Stimulated activated CD8-positive, alpha-beta memory T cell treated with anti-CD3 and anti-CD28 coated beads, Interleukin-4, amount 100 ng/mL, for 48 hours (primary cell): ENCODE measurements around the gene PSMB4.
A peak's percentile ranks its signal among the peaks of the same experiment; 100 is the strongest.
"Not testable (repeated sequence)": the region's sequence is repeated elsewhere in the genome, so short reads cannot be mapped to it uniquely, and the experiment has no call there.

Experiments used
- DNase-seq: peaks from one replicate; pipeline ENCODE4 v3.0.0-alpha.2; 2020

PSMB4 gene

DNA sequence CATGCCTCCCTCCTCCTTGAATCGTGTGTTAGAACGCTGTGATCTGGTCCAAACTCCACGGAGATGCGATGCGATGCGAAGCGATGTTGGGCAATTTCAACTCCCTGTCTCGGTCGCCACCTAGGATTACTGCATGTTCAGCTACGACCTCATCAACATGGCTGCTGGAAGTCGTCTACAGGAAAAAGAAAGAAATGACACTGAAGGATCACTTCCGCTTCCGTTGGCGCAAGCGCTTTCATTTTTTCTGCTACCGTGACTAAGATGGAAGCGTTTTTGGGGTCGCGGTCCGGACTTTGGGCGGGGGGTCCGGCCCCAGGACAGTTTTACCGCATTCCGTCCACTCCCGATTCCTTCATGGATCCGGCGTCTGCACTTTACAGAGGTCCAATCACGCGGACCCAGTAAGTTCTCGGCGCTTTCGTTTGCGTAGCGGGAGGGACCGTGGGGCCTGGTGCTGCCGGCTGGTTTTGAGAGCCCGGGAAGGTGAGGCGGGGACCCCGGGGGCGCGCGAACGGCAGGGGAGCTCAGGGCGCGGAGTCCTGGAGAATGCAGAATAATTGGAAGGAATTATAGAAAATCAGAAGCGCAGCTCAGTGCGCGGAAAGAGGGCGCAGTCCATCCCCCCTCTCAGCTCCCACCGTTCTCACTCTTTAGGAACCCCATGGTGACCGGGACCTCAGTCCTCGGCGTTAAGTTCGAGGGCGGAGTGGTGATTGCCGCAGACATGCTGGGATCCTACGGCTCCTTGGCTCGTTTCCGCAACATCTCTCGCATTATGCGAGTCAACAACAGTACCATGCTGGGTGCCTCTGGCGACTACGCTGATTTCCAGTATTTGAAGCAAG is at the start of gene PSMB4:
Gene PSMB4, plus strand, starts transcription at position 250 of the 848 bp plus-strand sequence. Its CDS starts 15 bp downstream, at position 265.
- peak; percentile 82 for DNase-seq

DNA sequence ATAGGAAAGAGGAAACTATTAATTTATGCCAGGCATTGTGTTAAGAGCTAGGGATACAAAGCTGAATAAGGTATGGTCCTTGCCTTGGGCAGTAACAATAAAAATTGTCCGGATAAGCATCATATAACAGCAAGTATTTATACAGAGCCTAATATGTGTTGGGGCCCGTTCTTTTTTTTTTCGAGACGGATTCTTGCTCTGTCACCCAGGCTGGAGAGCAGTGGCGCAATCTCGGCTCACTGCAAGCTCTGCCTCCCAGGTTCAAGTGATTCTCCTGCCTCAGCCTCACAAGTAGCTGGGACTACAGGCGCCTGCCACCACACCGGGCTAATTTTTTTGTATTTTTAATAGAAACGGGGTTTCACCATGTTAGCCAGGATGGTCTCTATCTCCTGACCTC is 49.0 kb upstream of the PSMB4 start:
- DNase-seq = not testable (repeated sequence)

DNA sequence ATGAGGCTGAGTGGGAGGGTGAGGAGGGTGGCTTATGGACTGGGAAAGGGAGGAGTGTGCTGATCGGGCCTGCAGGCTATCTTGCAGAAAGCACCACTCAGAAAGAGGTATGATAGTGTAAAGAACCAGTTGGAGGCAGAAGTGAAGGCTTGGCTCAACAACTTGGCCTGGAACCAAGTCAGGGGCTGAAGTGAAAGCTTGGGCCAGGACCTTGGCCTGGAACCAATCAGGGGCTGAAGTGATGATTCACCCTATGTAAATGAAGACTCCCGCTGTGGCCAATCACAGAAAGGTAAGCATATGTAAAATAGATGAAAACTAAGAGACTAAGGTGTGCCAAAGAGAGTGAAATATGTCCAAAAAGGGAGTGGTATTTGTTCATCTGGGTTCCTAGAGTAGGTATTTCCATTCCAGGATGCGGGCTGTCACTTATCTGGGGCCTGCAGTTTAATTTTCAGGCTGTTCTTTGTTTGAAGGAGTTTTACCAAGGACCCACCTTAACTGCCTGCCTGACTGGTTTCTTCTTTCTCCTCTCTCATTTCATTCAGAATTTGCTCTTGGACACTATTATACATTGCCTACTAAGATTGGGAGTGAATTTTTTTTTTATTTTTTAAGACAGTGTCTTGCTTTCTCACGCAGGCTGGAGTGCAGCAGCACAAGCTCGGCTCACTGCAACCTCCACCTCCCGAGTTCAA is 47.2 kb upstream of the PSMB4 start:
- no peak for DNase-seq

DNA sequence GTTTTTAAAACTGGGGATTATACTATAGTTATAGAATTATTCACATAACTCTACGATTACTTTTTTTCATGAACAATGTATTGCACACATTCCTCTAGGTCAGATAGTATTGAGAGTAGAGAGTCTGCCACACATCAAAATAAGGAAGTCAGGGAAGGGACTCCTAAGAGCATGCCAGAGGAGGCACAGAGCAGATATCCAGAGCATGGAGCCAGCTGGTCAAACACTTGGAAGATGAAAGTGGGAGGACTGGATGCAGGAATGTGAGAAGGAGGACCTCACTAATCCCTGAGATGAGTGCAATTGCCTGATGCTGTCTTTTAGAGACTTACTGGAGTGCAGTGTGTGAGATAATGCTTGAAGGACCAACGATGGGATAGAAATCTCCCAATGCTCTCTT is 42.7 kb upstream of the PSMB4 start:
- no peak for DNase-seq

DNA sequence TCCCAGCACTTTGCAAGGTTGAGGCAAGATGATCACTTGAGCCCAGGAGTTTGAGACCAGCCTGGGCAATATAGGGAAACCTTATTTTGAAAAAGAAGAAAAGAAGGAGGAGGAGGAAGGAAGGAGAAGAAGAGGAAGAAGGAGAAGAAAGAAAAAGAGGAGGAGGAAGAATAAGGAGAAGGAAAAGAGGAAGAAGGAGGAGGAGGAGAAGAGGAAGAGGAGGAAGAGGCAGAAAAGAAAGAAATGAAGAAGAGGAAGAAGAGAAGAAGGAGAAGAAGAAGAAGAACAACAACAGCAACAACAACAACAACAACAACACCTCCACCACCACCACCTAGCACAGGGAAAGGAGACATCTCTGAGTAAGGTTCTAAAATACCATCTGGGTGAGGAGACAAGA is 37.5 kb upstream of the PSMB4 start:
- no peak for DNase-seq

DNA sequence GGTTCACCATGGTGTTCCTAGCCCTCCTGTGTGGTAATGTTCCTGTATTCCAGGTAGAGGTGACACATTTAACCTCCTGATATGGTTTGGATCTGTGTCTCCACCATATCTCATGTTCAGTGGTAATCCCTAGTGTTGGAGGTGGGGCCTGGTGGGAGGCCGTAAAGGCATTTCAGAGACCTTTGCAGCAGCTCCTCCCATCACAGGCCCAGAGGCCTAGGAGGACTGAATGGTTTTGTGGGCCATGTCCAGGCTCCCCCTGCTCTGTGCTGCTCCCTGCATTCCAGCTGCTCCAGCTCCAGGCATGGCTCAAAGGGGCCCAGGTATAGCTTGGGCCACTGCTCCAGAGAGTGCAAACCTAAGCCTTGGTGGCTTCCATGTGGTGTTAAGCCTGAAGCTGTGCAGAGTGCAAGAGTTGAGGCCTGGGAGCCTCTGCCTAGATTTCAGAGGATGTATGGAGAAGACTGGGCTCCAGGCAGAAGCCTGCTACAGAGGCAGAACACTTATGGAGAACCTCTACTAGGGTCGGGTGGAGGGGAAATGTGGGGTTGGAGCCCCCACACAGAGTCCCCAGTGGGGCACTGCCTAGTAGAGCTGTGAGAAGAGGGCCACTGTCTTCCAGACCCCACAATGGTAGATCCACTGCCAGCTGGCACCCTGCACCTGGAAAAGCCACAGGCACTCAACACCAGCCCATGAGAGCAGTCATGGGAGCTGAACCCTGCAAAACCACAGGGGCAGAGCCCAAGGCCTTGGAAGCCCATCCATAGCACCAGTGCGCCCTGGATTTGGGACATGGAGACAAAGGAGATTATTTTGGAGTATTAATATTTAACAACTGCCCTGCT is 36.8 kb upstream of the PSMB4 start:
- DNase-seq = no peak

DNA sequence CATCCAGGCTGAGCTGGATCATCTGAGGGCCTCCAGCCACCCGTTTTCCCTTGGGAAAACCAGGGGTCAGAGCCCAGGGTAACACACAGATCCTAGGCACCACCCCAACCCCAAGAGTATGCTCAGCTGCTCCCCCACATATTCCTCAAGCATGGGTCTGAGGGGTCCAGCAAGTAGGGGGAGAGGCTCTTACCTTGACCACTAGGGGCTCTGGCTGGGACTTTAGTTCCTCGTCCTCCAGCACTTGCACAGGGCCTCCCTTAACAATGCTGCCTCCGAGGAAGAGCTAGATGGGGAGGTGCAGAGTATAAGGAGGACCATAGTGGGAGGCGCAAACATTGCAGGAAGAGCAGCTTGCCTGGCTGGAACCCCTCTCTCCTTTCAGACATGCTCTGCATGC is 34.4 kb upstream of the PSMB4 start:
- no peak for DNase-seq

DNA sequence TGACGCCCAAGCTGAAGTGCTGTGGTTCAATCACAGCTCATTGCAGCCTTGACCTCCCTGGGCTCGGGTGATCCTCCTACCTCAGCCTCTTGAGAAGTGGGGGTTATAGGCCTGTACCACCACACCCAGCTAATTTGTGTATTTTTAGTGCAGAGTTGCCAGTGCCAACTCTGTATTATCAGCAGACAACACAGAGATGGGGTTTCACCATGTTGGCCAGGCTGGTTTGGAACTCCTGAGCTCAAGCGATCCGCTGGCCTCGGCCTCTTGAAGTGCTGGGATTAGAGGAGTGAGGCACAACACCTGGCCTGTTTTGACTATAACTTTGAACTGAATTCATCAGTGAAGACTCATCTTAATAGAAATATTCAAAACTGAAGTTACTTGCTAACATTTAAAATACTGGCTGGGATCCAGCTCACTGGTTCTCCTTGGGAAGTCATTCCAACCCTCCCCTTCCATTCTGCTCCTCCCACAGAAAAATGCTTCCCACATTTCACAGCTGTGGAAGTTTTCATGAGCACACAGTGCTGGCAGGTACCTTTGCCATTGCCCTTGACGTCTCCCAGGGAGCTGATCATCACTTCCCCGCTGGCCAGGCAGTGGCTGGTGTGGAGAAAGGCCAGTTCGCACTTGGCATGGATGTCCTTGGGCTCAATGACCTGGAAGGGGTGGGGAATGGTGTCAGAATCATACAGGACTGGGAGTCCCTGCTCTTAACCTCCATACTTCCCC is 31.5 kb upstream of the PSMB4 start:
- DNase-seq = no peak

DNA sequence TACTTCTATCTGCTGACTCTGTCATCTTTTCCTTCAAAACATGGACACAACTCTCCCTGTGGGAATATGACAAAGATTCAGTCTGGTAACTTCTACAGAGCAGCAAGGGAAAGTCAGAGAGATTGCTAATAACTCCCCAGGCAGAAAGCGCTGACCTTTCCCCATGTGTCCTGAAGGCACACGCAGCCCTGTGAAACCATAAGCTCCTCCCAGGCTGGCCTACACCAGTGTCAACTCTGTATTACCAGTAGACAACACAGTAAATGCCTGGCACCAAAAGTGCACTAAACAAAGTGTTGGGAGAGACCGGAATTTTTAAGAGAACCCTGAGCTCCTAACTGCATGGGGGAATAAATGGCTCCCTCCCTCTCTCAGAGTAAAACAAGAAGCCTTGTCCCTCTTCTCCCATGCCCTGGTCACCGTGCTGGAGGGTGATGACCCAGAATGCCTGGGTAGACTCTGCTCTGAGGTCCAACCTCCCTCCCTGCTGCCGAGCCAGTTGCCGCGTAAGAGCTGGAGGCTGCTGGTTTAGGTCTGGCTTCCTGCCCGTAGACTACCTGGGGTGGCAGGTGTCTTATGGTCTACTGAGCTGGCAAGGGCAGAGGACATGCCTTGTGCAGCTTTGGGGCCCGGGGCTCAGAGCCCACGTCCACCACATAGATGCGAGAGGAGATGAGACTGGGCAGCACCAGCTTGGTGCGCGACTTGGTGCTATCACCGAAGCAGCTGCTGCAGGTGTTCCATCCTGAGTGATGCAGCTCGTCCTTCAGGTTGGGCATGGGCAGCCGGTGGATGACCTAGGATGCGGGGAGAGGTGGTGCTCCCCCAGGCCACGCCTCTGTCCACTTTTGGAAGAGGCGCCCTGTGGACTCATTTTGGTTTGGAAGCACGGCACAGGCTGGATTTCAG is 30.7 kb upstream of the PSMB4 start:
- no peak for DNase-seq

DNA sequence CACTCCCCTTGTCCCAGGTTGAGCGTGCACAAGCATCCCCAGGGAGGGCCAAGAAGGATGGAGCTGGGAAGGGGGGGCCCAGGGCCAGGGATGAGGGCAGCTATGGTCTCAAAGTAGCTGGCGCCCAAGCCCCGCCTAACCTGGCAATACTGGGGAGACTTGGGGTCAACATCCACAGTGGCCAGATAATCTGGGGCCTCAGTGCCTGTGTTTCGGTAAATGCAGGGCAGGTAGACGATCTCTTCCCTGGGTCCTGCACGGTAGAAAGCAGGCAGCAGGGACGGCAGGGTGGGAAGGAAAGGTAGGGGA is 30.1 kb upstream of the PSMB4 start:
- no peak for DNase-seq

DNA sequence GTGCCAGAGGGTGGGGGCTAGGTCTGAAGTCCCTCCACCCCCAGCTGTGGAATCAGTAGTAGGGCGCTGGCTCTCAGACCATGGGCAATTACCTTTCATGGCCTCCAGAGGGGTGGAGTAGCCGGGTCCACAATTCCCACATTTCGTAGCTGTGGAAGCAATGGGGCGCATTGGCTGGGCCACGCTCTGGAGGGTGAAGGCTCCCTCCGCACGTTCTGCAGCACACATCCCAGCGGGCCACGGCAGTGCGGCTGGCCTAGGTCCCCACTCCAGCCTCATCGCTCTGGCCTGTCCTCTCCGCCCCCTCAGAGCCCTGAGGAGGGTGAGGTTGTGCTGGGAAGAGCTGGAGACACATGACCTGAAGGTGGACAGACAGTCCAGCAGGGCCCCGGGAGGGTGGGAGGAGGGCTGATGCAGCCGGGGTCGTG is 29.7 kb upstream of the PSMB4 start:
- DNase-seq = no peak

DNA sequence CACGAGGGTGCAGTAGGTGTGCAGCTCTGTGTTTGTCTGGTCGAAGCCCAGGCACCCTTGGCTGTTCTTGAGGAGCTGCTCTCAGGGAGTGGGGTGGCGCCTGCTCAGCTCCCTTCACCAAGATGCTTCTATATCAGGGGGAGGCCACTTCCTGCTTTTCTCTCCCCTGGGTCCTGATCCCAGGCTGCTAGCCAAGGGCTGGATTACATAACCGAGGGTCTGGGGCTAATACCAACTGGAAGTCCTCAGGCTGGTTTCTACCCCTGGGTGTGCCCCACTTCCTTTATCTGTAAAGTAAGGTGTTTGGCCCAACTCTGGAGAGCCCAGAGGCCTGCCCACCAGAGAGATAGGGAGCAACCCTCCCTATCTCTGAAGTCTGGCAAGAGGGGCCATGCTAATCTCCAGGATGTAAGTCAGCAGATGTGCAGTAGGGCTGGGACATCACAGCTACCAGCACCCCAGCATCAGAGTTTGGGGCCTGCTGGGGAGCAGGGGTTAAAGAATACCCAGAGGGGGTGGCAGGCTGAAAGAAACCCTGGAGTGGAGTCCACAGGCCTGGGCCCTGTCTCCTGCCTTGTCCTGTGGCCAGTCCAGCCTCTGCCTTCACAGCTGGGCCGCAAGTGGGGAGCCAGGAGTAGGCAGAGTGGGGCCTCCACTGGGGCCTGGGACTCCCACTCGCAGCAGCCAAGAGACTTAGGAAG is 29.0 kb upstream of the PSMB4 start:
- no peak for DNase-seq

DNA sequence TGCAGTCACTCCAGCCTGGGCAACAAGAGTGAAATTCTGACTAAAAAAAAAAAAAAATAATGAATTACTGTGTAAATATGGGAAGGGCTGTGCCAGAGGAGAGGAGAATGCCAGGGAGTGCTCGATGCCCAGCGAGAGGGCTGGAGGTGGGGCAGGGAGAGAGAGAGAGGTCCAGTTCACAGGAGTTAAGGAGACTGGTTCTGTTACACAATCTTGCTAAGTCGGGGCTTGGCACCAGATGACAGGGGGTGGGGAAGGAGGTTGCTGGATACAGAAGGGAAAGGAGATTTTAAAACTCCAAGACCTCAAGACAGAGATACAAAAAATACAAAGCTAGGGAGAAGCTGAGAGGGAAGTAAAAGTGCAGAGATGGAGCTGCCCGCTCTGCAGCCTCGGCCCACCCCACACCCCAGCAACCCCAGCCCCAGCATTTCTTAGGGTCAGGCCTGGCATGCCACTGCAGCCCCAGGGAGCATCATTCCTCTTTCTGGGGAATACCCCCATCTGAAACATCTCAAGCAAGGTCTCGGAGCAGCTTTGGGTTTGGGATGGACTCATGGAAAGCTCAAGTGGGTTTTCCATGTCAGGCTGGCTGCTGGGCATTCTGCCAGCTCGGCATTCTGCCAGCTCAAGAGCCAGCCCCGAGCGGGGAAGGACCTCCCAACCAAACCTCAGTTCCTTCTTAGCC is 27.9 kb upstream of the PSMB4 start:
- no peak for DNase-seq

DNA sequence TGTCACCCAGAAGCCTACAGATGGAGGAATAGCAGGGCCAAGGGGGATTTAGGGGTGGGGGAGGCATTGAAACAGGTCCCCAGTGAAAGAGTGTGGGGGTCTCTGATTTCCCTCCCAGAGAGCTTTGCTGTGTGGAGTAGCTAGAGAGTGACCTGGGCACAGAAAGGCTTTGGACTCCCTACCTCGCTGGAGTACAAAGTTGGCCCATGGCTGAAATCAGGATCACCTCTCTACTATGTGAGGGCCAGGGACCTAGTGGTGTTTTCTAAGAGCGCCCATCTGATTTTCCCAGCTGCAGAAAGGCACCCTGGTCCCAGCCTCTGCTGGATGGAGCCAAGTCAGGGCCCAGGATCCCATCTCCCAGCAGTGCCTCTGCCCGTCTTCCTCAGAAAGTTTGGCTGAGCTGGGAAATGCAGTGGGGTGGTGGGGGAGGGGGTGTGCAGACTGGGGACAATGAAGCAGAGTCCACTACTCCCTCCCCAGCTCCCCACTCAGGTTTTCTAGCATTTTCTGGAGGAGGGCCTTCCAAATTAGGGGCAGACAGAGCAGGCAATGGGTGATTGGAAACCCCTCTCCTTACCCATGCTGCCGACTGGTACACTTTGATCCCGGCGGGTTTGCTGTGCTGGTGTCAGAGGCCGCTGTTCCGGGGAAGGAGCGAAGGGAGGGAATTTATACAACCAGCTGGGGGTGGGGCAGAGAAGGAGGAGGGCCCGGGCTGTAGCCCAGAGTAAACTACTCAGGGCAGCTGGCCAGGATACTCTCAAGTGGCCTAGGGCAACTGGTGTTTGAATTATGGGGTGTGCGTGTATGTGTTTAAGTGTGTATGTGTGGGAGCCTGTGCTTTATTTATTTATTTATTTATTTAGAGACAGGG is 27.1 kb upstream of the PSMB4 start, which contains the start of gene SELENBP1:
Gene SELENBP1, minus strand, starts transcription at position 648 of the 877 bp plus-strand sequence. Its CDS starts 64 bp downstream, at position 584.
- no peak for DNase-seq

DNA sequence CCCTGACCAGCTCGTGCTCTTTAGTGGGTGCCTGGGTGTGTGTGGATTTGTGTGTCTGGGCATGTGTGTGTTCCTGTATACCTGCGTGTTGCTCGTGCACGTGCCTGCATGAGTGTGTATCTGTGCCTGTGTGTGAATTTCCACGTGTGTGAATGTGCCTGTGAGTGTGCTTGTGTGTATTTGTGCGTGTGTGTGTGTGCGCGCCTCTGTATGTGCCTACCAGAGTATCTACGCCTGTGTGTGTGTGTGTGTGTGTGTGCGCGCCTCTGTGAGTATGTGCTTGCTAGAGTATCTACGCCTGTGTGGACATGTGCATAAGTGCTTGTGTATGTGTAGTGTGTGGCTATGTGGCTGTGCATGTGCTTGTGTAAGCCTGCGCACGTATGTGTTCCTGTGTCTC is 26.2 kb upstream of the PSMB4 start:
- no peak for DNase-seq

DNA sequence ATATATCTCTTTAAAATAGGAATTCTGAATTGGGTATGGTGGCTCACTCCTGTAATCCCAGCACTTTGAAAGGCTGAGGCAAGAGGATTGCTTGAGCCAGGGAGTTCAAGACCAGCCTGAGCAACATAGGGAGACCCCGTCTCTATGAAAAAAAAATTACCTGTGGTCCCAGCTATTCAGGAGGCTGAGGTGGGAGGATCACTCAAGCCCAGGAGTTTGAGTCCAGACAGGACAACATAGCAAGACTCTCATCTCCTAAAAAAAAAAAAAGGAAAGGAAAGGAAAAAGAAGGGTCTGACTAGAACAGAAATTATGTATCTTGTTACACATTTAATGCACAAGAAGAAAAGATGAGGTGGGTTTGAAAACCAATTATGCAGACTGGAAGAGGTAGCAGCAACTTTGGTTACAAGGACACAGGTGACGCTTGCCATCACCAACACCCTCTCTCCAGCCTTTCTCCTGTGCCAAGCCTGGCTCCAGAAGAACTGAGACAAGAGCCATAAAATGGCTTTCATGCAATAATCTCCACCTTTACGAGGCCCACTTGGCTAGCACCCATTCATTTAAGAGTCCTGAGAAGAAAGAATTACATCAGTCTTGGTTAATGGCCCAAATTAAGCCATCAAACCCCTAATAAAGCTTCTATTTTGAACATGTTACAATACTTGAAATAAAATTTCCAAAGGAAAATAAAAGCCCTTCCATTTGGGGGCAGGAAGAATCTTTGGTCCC is 22.1 kb upstream of the PSMB4 start:
- no peak for DNase-seq

DNA sequence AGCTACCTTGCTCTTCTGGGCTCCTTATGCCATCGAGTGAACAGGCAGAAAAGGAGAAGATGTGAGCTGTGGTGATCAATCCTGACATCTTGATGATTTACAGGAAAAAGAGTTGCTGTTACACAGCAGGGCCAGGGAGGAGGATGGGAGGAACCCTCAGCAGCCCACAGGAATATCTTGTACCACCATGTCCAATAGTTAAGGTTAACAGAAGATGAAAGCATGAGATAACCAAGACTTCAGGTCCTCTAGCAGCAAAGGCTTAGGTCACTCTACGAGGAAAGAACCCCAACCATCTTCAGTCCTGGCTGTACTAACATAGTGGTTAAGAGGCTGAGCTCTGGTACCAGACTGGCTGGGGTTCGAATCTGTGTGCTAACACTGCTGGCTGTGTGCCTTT is 14.8 kb upstream of the PSMB4 start:
- DNase-seq = no peak

DNA sequence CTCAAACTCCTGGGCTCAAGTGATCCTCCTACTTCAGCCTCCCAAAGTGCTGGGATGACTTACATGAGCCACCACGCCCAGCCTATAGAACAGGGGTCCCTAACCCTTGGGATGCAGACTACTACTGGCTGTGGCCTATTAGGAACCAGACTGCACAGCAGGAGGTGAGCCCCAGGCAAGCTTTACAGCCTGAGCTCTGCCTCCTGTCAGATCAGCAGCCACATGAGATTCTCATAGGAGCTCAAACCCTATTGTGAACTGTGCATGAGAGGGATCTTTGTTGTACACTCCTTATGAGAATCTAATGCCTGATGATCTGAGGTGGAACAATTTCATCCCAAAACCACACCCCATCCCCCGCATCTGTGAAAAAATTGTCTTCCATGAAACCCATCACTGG is 13.4 kb upstream of the PSMB4 start:
- no peak for DNase-seq
